OCI-LY1 (cell line): ENCODE results near the gene LRMDA.

Experiments used
- EZH2 ChIP-seq: fragments of 200-600 bp; sonication (generic), shearing (Covaris generic); IDR thresholded peaks from 2 replicates; pipeline ENCODE4 v1.8.0; 2017; ENCODE audit warnings: borderline replicate concordance, mixed run types, mild to moderate bottlenecking, antibody characterized with exemption, low read length, moderate library complexity, mixed read lengths
- TF ChIP-seq, protein P1 (sequence below): fragments of 200-600 bp; sonication (generic), shearing (Covaris generic); IDR thresholded peaks from 2 replicates; pipeline ENCODE4 v1.5.1; 2017; ENCODE audit warnings: mild to moderate bottlenecking, antibody characterized with exemption, low read length, moderate library complexity, mixed read lengths

DNA sequence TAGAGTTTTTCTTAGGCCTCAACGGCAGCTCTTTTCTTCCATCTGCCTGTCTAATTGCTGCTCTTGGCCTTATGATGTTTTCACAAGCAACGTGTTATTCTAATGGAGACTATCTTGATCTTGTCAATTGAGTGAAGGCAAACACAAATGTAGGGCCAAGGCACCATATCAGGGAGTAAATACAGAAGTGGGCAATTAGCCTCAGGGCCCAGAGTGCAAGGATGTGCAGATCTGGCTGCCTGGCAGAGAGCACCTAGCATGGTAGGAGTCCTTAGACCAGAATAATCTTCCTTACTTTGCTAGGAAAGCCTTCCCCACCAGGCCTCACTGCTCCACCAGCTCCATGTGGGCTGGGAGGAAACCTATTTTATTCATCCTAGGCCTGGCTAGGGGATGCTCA, 590.9 kb downstream of the LRMDA start:
- TF ChIP-seq, protein P1, sequence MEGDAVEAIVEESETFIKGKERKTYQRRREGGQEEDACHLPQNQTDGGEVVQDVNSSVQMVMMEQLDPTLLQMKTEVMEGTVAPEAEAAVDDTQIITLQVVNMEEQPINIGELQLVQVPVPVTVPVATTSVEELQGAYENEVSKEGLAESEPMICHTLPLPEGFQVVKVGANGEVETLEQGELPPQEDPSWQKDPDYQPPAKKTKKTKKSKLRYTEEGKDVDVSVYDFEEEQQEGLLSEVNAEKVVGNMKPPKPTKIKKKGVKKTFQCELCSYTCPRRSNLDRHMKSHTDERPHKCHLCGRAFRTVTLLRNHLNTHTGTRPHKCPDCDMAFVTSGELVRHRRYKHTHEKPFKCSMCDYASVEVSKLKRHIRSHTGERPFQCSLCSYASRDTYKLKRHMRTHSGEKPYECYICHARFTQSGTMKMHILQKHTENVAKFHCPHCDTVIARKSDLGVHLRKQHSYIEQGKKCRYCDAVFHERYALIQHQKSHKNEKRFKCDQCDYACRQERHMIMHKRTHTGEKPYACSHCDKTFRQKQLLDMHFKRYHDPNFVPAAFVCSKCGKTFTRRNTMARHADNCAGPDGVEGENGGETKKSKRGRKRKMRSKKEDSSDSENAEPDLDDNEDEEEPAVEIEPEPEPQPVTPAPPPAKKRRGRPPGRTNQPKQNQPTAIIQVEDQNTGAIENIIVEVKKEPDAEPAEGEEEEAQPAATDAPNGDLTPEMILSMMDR: no peak
- TF ChIP-seq EZH2: no peak
